Measurements from ENCODE around the gene NDC80. TPM values are rescaled to one million over a fixed set of nuclear protein-coding genes. Genes with fewer than 3 reads are reported as not detected.

The NDC80 gene
- total RNA-seq, 1 donor, result 2.2 TPM

- no peak for TF ChIP-seq CTCF (IDR thresholded peaks at IDR 0.05; ENCODE audit: extremely low read depth, low read depth, low read length)
- H3K79me2 ChIP-seq (ENCODE audit: insufficient read depth, low read length), result peaks cover 44% of the 10 kb centered on the region
- no peaks in the 10 kb centered on the region for H3K36me3 ChIP-seq (ENCODE audit: insufficient read depth, low read length)
- H3K27ac ChIP-seq (ENCODE audit: low read depth, low read length), result peak within 1 kb of the TSS; percentile 86
- H3K4me1 ChIP-seq (ENCODE audit: insufficient read depth, low read length), result peaks cover 23% of the 10 kb centered on the region
- H3K9me3 ChIP-seq (ENCODE audit: low read depth, low read length), result no peaks in the 10 kb centered on the region
- peaks cover 16% of the 10 kb centered on the region for H4K20me1 ChIP-seq (ENCODE audit: insufficient read depth, low read length)
- H3K4me3 ChIP-seq (ENCODE audit: insufficient read depth, low read length), result peak within 1 kb of the TSS; percentile 89
- peak within 1 kb of the TSS; percentile 86 for H2AFZ ChIP-seq (ENCODE audit: low read length)
- peak within 1 kb of the TSS; percentile 92 for H3K4me2 ChIP-seq (ENCODE audit: insufficient read depth, low read length)
- H3K27me3 ChIP-seq (ENCODE audit: insufficient read depth, low read length), result no peaks in the 10 kb centered on the region
- peak; percentile 97 for DNase-seq (ENCODE audit: insufficient read length, low spot score, missing footprints)
These were observed 84.0 kb downstream of the NDC80 start, which contains the start of gene SMCHD1 for GRCh38 chr18:2655178-2655953. SMCHD1 (plus strand) TSS chr18:2655726; CDS start chr18:2656076, 350 bp downstream.

- peaks cover 49% of the 10 kb centered on the region for H3K79me2 ChIP-seq (ENCODE audit: insufficient read depth, low read length)
- peaks cover 23% of the 10 kb centered on the region for H3K4me1 ChIP-seq (ENCODE audit: insufficient read depth, low read length)
- H3K9me3 ChIP-seq (ENCODE audit: low read depth, low read length), result no peaks in the 10 kb centered on the region
- H3K4me2 ChIP-seq (ENCODE audit: insufficient read depth, low read length), result peak overlapping the region; percentile 92
- DNase-seq (ENCODE audit: insufficient read length, low spot score, missing footprints), result no peak
- no peaks in the 10 kb centered on the region for H3K27me3 ChIP-seq (ENCODE audit: insufficient read depth, low read length)
- H3K4me3 ChIP-seq (ENCODE audit: insufficient read depth, low read length), result peak overlapping the region; percentile 89
- TF ChIP-seq CTCF (IDR thresholded peaks at IDR 0.05; ENCODE audit: extremely low read depth, low read depth, low read length), result no peak
- H2AFZ ChIP-seq (ENCODE audit: low read length), result peak overlapping the region; percentile 86
- no peaks in the 10 kb centered on the region for H3K36me3 ChIP-seq (ENCODE audit: insufficient read depth, low read length)
- peaks cover 16% of the 10 kb centered on the region for H4K20me1 ChIP-seq (ENCODE audit: insufficient read depth, low read length)
- peak overlapping the region; percentile 86 for H3K27ac ChIP-seq (ENCODE audit: low read depth, low read length)
These were observed 84.5 kb downstream of the NDC80 start for GRCh38 chr18:2655954-2656236.

- H3K27ac ChIP-seq (ENCODE audit: low read depth, low read length), result peak overlapping the region; percentile 86
- no peaks in the 10 kb centered on the region for H3K27me3 ChIP-seq (ENCODE audit: insufficient read depth, low read length)
- TF ChIP-seq CTCF (IDR thresholded peaks at IDR 0.05; ENCODE audit: extremely low read depth, low read depth, low read length), result no peak
- peaks cover 16% of the 10 kb centered on the region for H4K20me1 ChIP-seq (ENCODE audit: insufficient read depth, low read length)
- H3K4me2 ChIP-seq (ENCODE audit: insufficient read depth, low read length), result peak overlapping the region; percentile 92
- H3K9me3 ChIP-seq (ENCODE audit: low read depth, low read length), result no peaks in the 10 kb centered on the region
- peak overlapping the region; percentile 89 for H3K4me3 ChIP-seq (ENCODE audit: insufficient read depth, low read length)
- H3K79me2 ChIP-seq (ENCODE audit: insufficient read depth, low read length), result peaks cover 54% of the 10 kb centered on the region
- H2AFZ ChIP-seq (ENCODE audit: low read length), result peak overlapping the region; percentile 86
- peaks cover 23% of the 10 kb centered on the region for H3K4me1 ChIP-seq (ENCODE audit: insufficient read depth, low read length)
- DNase-seq (ENCODE audit: insufficient read length, low spot score, missing footprints), result peak; percentile 91
- no peaks in the 10 kb centered on the region for H3K36me3 ChIP-seq (ENCODE audit: insufficient read depth, low read length)
These were observed 85.1 kb downstream of the NDC80 start for GRCh38 chr18:2656237-2656980.

- H3K4me2 ChIP-seq (ENCODE audit: insufficient read depth, low read length), result peak overlapping the region; percentile 92
- no peaks in the 10 kb centered on the region for H3K27me3 ChIP-seq (ENCODE audit: insufficient read depth, low read length)
- peaks cover 23% of the 10 kb centered on the region for H3K4me1 ChIP-seq (ENCODE audit: insufficient read depth, low read length)
- H4K20me1 ChIP-seq (ENCODE audit: insufficient read depth, low read length), result peaks cover 18% of the 10 kb centered on the region
- peak overlapping the region; percentile 86 for H2AFZ ChIP-seq (ENCODE audit: low read length)
- peaks cover 57% of the 10 kb centered on the region for H3K79me2 ChIP-seq (ENCODE audit: insufficient read depth, low read length)
- H3K9me3 ChIP-seq (ENCODE audit: low read depth, low read length), result no peaks in the 10 kb centered on the region
- no peak for TF ChIP-seq CTCF (IDR thresholded peaks at IDR 0.05; ENCODE audit: extremely low read depth, low read depth, low read length)
- H3K4me3 ChIP-seq (ENCODE audit: insufficient read depth, low read length), result peak overlapping the region; percentile 89
- H3K36me3 ChIP-seq (ENCODE audit: insufficient read depth, low read length), result no peaks in the 10 kb centered on the region
- DNase-seq (ENCODE audit: insufficient read length, low spot score, missing footprints), result no peak
- H3K27ac ChIP-seq (ENCODE audit: low read depth, low read length), result peak overlapping the region; percentile 86
These were observed 85.7 kb downstream of the NDC80 start for GRCh38 chr18:2656981-2657512.

All from osteoblast (primary cell).